Bronchial epithelial cell (primary cell): ENCODE measurements around the gene SDR39U1. TPM values are rescaled to one million over a fixed set of nuclear protein-coding genes. Genes with fewer than 3 reads are reported as not detected.

Source experiments
- DNase-seq: peaks from one replicate; pipeline ENCODE4 v3.0.0-alpha.2; 2010; ENCODE audit warnings: low read depth
- FAIRE-seq: peaks from 2 replicates; lab custom pipeline; 2011; peaks lifted over from hg19 to GRCh38; lab: Jason Lieb, UNC
- H3K27me3 ChIP-seq: 2 replicates; pipeline ENCODE4 v1.5.1; 2011; ENCODE audit warnings: low read length; ENCODE audit not compliant: control insufficient read depth, insufficient read depth
- H3K36me3 ChIP-seq: 2 replicates; pipeline ENCODE4 v1.5.1; 2011; ENCODE audit warnings: low read length; ENCODE audit not compliant: control insufficient read depth, insufficient read depth
- H3K4me3 ChIP-seq: 2 replicates; pipeline ENCODE4 v1.5.1; 2011; ENCODE audit warnings: mild to moderate bottlenecking, low read depth, low read length, control low read depth
- CTCF ChIP-seq: IDR thresholded peaks from 2 replicates; pipeline ENCODE4 v1.5.1; 2011; ENCODE audit warnings: mild to moderate bottlenecking, moderate library complexity, low read length, control low read depth, inconsistent platforms; ENCODE audit not compliant: insufficient read depth, severe bottlenecking
- total RNA-seq: library from RNA; depleted of rRNA; stranded (reverse); fragments of >200 nt; gene quantifications from 2 replicates; pipeline ENCODE4 v1.2.1, GENCODE V29; 2014

SDR39U1 gene
- total RNA-seq, 1 donor from 2014 or later, result 8.2 TPM

DNA sequence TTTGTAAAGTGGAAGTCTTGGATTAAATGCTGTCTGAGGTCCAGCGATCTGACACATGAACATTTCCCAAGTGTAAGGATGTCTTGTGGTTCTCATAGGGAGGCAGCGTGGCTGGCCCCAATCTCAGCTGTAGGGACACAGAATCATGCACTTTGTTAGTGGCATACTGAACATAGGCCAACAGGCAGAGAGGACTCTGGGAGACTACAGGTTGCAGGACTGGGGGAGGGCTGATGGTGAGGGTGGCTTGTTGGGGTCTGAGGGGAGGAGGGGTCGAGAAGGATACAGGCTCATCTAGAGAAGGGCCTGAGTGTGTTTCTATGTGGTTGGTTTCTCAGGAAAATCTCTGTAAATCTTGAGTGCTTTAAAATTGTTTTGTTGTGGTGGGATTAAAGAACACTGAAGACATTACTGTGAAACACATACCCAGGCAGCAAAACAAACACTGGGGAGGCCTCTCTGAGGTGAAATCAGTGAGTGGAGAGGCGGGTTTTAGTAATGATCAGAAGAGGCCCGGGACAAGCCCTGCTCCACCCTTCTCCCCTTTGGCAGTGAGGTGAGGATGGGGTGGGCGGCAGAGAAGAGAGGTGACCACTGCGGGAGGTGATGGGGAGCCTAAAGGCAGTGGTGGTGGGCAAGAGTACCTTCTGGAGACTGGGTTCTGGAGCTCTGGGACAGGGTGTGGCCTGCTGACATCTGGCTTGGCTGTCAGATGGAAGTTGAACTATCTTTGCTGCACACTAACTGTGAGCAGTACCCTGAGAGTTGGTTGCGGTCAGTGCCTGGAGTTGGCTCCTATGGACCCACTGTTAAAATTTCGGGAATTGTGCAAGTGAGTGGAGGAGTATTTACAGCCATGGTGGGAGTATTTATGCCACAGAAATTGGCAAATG lies 40.5 kb downstream of the SDR39U1 start:
- peaks cover 2% of the 10 kb centered on the region for H3K36me3 ChIP-seq
- no peak overlapping the region for H3K4me3 ChIP-seq
- no peak for TF ChIP-seq CTCF
- no peak for FAIRE-seq
- DNase-seq, result no peak
- no peaks in the 10 kb centered on the region for H3K27me3 ChIP-seq

GRCh38 chr14:24399999-24400718 lies 42.4 kb downstream of the SDR39U1 start:
- H3K4me3 ChIP-seq, result no peak overlapping the region
- no peaks in the 10 kb centered on the region for H3K36me3 ChIP-seq
- H3K27me3 ChIP-seq, result no peaks in the 10 kb centered on the region
- no peak for TF ChIP-seq CTCF
- no peak for FAIRE-seq
- DNase-seq, result no peak

DNA sequence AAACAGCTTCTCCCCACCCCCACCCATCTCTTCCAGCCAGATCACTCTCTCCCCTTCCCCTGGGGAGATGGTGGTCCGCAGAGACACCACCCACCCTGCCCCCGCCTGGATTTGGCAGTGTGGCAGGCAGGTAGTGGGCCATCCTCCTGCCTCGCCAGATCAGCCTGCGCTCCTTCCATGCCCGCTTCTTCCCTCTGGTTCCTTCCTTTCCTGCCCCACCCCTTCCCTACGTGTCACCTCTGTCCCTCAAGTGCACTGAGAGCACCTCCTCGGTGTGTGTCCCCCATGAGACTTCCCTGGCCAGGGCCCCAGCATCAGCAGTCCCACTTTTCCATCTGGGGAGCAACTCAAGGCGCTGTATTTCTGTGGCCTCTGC lies 43.1 kb downstream of the SDR39U1 start:
- DNase-seq (no peak), FAIRE-seq (no peak)
- H3K36me3 ChIP-seq, result no peaks in the 10 kb centered on the region
- H3K27me3 ChIP-seq, result no peaks in the 10 kb centered on the region
- H3K4me3 ChIP-seq, result peak overlapping the region; percentile 43
- TF ChIP-seq CTCF, result no peak

DNA sequence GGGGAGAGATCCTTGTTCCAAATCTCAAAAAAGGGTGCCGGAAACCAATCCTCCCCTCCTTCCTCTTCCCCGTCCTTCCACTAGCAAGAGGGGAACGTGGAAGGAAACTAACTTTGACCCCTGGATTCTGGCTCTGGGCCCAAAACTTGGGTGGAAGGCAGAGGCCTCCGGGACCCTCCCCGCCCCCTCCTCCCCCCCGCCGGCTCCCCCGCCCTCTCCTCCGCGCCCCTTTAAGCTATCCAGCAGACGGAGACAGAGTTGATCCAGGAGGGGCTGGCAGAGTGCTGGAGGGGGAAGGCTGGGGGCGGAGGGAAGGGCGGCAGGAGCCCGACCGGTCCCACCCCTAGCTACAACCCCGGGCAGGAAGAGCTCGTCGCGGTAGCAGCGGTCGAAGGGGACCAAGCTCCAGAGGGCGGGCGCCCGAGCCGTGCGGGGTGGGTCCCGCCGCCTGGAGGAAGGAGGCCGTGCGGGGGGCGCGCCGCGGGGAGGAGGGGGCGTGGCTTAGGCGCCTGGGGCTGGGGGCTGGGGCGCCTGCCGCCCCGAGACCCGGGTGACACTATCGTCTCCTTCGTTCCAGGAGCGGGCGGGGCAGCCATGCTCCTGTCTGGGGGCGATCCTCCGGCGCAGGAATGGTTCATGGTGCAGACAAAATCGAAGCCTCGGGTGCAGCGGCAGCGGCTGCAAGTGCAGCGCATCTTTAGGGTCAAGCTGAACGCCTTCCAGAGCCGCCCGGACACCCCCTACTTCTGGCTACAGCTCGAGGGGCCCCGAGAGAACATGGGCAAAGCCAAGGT lies 43.7 kb downstream of the SDR39U1 start, which contains the start of gene NYNRIN:
Gene NYNRIN (plus strand): TSS at position 351 of the 794 bp plus-strand sequence. CDS start 244 bp downstream, at position 595.
- H3K36me3 ChIP-seq, result no peaks in the 10 kb centered on the region
- DNase-seq (no peak), FAIRE-seq (no peak)
- H3K4me3 ChIP-seq, result peak within 1 kb of the TSS; percentile 43
- H3K27me3 ChIP-seq, result no peaks in the 10 kb centered on the region
- TF ChIP-seq CTCF, result no peak

- Histone ChIP-seq H3K4me3 (peak overlapping the region; percentile 43), H3K27me3 (no peaks in the 10 kb centered on the region), H3K36me3 (no peaks in the 10 kb centered on the region)
- TF ChIP-seq CTCF, result no peak
- FAIRE-seq (no peak), DNase-seq (no peak)
Measured at GRCh38 chr14:24398293-24398652, 44.3 kb downstream of the SDR39U1 start.
